GM18870 (cell line): ENCODE data around the gene HAUS8.
"Not testable (repeated sequence)": the region's sequence is repeated elsewhere in the genome, so short reads cannot be mapped to it uniquely, and the experiment has no call there.

Experiments
- ATAC-seq: cut with Tn5 transposase; IDR thresholded peaks from one replicate; pipeline ENCODE4 v1.9.1; 2021; ENCODE audit warnings: moderate library complexity; ENCODE audit not compliant: unreplicated experiment

HAUS8 gene

GRCh38 chr19:17075035-17075863, at the start of gene HAUS8, which contains the start of gene MYO9B:
Gene HAUS8 (minus strand): TSS chr19:17075452. CDS start chr19:17075422, 30 bp downstream.
Gene MYO9B (plus strand): TSS chr19:17075777. CDS start chr19:17101718, 25,941 bp downstream.
- ATAC-seq: peak; percentile 56

DNA sequence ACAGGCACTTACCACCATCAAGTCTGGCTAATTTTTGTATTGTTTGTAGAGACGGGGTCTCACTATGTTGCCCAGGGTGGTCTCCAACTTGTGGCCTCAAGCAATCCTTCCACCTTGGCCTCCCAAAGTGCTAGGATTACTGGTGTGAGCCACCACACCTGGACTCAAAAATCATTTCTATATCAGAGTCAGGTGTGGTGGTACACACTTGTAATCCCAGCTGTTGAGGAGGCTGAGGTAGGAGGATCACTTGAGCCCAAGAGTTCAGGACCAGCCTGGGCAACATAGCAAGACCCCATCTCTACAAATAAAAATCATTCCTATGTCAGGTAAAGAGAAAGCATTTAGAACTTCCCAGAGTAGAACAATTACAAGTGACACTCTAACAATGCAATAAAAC, 48.8 kb upstream of the HAUS8 start:
- ATAC-seq: no peak

DNA sequence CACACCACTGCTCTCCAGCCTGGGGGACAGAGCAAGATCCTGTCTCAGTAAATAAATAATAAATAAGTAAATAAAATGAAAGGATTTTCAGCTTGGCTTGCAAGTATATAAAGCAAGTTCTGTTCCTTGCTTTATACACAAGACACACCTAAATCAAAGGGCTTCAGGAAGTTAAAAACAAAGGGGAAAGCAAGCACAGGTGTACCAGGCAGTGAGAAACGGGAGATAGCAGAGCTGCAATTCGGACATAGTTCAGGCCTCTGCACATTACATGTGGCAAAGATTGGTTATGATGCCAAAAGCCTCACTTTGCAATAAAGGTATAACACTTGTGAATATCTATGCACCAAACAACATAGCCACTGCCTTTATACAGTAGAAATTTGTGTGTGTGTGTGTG, 47.8 kb upstream of the HAUS8 start:
- no peak for ATAC-seq

- no peak for ATAC-seq
Observed at GRCh38 chr19:17121736-17122293, 46.6 kb upstream of the HAUS8 start.

DNA sequence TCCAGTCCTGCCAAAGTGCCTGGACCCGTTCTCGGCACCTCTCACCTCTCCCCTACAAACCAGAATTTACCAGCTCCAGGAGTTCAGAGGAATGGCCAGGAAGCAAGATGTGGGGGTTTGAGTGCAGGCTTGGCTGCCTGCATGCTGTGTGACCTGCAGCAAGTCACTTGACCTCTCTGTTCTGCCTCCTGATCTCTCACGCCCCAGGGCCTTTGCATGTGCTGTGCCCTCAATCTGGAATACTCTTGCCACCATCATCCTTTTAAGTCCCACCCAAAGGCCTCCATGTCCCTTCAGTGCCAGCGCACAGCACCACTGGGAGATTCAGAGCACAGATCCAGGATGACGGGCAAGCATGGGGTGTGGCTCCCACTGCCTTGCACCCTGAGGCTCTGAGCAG, 43.7 kb upstream of the HAUS8 start:
- no peak for ATAC-seq

DNA sequence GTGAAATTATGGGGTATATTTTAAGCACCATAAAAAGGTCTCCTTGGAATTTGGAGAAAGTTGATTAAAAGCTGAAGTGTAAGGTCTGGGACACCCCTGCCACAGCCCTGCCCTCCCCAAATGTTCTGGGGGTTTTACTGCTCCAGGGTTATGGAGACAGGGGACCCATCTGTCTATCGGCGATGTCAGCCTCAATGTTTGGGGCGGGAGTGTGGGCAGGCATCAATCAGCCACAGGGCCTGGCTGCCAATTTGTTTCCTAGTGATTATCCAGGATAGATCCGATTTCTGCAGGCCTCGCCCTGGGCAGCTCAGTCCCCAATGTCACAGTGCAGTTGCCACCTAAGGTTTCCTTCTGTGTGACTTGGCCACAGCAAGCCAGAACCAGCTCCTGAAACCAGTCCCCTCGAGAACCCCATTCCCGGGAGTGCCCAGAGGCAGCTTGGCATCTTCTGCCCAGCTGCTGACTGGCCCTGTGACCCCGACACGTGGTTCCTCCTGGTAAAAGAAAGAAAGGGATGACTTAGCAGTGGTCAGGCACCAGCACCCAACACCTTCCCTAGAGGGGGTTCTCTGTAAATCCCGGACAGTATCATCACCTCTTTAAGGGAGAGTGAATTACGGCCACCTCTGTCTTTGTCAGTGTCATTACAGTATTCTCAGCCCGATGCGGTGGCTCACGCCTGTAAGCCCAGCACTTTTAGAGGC, 41.9 kb upstream of the HAUS8 start:
- no peak for ATAC-seq

GRCh38 chr19:17114414-17114831, 39.2 kb upstream of the HAUS8 start:
- no peak for ATAC-seq

GRCh38 chr19:17113127-17113785, 38.0 kb upstream of the HAUS8 start:
- no peak for ATAC-seq

DNA sequence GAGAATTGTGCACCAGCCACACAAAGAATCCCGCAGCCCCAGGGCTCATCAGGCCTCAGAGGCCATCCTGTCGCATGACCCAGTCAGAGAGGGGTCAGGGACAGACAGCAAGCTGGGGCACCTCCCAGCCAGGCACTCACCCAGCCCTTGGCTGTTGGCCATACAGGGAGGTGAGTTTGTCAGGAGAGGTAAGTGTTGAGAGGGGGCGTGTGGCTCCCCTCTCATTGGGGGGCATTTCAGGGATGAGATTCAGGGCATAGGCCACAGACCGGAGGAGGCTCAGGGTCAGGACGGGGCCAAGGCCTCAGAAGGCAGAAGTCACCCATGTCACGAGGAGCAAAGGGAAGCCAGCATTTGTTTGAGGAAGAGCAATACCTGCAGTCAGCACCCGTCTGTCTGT, 37.4 kb upstream of the HAUS8 start:
- ATAC-seq: no peak

DNA sequence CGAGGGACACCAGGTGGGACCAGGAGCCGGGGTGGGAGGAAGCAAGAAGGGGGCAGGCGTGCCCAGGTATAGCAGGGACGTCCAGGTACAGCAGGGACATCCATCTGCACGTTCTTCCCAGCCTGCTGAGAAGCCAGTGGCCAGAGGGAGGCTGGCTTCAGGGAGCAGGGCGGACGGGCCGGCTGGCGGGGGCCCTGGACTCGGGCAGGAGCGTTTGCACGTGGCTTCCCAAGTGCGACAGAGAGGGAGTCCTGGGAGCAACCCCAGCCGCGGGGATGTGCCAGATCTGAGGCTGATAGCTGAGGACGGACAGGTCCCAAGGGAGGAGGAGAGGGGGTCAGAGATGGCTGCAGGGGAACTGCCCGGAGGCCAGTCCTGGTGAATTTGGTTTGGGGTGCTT, 37.0 kb upstream of the HAUS8 start:
- ATAC-seq: no peak

DNA sequence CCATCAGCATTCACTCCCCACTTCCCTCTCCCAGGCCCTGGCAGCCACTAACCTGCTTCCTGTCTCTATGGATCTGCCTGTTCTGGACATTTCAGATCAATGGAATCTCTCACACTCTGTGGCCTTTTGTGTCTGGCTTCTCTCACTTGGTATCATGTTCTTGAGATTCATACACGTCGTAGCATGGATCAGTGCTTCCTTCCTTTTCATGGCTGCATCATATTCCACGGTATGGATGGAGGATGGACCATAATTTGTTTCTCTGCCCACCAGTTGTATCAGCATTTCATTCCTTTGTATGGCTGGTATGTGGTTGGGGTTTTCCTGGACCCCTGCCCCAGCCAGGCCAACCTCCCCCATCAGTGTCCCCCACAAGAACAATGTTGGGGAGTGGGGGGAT, 36.5 kb upstream of the HAUS8 start:
- no peak for ATAC-seq

GRCh38 chr19:17110599-17110966, 35.3 kb upstream of the HAUS8 start:
- ATAC-seq: no peak

DNA sequence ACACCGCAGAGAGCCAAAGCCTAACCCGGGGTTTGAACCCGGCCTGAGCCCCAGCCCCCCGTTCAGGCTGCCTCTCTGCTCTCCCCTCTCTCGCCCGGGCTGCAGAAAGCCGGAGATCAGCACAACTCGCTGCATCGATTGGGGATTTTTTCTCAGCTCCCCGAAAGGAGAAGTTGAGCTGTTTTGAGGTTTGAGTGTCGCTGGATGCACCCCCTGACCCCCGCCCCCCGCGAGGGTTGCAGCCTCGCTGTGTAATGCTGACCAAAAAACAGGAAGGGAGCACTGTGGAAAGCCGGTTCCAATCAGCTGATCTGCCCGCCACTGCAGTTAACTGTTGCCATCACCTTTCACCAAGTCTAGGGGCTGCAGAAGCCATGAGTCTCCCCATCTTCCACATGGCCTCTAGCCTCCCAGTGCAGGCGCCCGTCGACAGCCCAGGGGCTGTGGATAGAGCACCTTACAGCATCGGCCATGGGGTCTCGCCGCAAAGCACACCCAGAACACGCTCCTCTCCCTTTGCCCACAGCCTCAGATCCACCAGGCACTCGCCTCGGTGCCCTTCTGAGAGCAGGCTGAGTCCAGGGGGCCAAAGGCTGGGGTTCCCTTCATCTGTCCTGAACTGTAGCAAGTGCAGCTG, 34.8 kb upstream of the HAUS8 start:
- no peak for ATAC-seq

DNA sequence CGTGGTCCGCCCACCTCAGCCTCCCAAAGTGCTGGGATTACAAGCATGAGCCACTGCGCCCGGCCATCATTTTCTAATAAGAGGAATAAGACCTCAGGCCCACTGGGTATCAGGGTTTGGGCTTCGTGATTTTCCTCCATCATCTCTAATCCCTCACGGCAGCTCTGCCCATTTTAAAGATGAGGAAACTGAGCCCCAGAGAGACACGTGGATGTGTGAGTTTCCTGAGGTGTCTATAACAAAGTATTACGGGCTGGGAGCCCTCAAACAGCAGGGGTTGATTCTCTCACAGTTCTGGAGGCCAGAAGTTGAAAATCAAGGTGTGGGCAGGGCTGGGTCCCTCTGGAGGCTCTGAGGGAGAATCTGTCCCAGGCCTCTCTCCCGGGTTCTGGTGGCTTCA, 34.0 kb upstream of the HAUS8 start:
- ATAC-seq: no peak

- ATAC-seq: no peak
Observed at GRCh38 chr19:17108453-17108784, 33.2 kb upstream of the HAUS8 start.

GRCh38 chr19:17107546-17108452, 32.5 kb upstream of the HAUS8 start:
- ATAC-seq: no peak

GRCh38 chr19:17106964-17107363, 31.7 kb upstream of the HAUS8 start:
- not testable (repeated sequence) for ATAC-seq

GRCh38 chr19:17105556-17105955, 30.3 kb upstream of the HAUS8 start:
- ATAC-seq: no peak

- ATAC-seq: no peak
Observed at GRCh38 chr19:17104679-17105078, 29.4 kb upstream of the HAUS8 start.

DNA sequence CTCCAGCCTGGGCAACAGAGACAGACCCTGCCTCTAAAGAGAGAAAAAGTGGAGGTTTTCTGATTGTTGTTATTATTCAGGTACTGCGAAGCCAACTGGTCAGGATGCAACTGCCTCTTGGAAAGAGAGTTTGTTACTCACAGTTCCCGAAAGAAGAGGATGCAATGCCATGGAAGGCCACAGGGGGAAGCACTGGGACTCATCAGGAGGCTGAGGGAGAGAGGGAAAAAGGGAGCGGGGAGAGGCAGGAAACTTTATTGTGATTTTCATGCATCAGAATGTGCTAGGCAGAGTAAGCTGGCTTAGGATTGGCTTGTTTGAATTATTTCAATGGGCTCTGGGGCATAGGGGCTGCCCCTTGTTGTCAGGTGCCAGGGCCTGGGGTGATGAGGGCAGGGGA, 27.9 kb upstream of the HAUS8 start:
- ATAC-seq: no peak
